ENCODE data around the gene PSME3. TPM values are rescaled to one million over a fixed set of nuclear protein-coding genes. Genes with fewer than 3 reads are reported as not detected.

PSME3 gene
- total and polyA plus RNA-seq, 12 donors: 18.5 to 149 (median 79.9) TPM

DNA sequence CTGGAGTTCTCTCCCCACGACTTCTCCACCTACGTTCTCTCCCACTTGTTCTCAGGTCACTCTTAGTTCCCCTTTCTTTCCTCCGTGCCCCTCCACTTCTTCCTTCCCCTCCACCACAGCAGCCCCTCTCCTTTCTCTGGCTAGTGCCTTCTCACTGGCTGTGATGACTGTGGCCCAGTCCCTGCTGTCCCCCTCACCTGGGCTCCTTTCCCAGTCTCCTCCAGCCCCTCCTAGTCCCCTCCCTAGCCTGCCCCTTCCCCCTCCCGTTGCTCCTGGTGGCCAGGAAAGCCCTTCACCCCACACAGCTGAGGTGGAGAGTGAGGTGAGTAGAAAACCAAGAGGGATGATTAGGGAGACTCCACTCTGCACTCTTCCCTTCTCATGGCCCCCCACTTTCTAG is 38.1 kb upstream of the PSME3 start:
- no peak for DNase-seq
- H3K27ac ChIP-seq: no peak overlapping the region
- no peaks in the 10 kb centered on the region for H3K9me3 ChIP-seq (replicated peaks in 1 of 3)
- no peak for TF ChIP-seq POLR2A (IDR thresholded peaks at IDR 0.05)
- TF ChIP-seq, protein P1, sequence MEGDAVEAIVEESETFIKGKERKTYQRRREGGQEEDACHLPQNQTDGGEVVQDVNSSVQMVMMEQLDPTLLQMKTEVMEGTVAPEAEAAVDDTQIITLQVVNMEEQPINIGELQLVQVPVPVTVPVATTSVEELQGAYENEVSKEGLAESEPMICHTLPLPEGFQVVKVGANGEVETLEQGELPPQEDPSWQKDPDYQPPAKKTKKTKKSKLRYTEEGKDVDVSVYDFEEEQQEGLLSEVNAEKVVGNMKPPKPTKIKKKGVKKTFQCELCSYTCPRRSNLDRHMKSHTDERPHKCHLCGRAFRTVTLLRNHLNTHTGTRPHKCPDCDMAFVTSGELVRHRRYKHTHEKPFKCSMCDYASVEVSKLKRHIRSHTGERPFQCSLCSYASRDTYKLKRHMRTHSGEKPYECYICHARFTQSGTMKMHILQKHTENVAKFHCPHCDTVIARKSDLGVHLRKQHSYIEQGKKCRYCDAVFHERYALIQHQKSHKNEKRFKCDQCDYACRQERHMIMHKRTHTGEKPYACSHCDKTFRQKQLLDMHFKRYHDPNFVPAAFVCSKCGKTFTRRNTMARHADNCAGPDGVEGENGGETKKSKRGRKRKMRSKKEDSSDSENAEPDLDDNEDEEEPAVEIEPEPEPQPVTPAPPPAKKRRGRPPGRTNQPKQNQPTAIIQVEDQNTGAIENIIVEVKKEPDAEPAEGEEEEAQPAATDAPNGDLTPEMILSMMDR (IDR thresholded peaks at IDR 0.05): no peak
- H3K4me1 ChIP-seq (replicated peaks in 1 of 2): peaks cover 12 to 14% of the 10 kb centered on the region in 2 donors
- intact Hi-C loops (cut with DNase I): no loop called here
- H3K27me3 ChIP-seq: no peaks in the 10 kb centered on the region
- WGBS, 4 donors: 63 to 78% (median 64%) methylated on average over 4 of the region's 4 CpGs
- H3K36me3 ChIP-seq (replicated peaks in 1 of 2): no peaks in the 10 kb centered on the region
- no peak overlapping the region for H3K4me3 ChIP-seq

DNA sequence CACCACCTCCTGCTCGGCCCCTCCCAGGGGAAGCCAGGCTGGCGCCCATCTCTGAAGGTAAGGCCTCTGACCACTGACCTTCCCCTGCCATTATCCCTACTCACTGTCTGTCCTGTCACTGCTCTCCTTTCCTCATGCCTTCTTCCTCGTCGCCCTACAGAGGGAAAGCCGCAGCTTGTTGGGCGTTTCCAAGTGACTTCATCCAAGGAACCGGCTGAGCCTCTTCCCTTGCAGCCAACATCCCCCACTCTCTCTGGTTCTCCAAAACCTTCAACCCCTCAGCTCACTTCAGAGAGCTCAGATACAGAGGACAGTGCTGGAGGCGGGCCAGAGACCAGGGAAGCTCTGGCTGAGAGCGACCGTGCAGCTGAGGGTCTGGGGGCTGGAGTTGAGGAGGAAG is 37.7 kb upstream of the PSME3 start:
- no peak overlapping the region for H3K27ac ChIP-seq
- no peaks in the 10 kb centered on the region for H3K9me3 ChIP-seq (replicated peaks in 1 of 3)
- 89 to 94% (median 91%) methylated on average over 8 to 10 of the region's 10 CpGs for WGBS, 4 donors
- DNase-seq: no peak
- H3K4me3 ChIP-seq: no peak overlapping the region
- TF ChIP-seq, protein P1 (IDR thresholded peaks at IDR 0.05): no peak
- no peak for TF ChIP-seq POLR2A (IDR thresholded peaks at IDR 0.05)
- no peaks in the 10 kb centered on the region for H3K36me3 ChIP-seq (replicated peaks in 1 of 2)
- no peaks in the 10 kb centered on the region for H3K27me3 ChIP-seq
- peaks cover 12 to 14% of the 10 kb centered on the region in 2 donors for H3K4me1 ChIP-seq (replicated peaks in 1 of 2)
- intact Hi-C loops (cut with DNase I): no loop called here

DNA sequence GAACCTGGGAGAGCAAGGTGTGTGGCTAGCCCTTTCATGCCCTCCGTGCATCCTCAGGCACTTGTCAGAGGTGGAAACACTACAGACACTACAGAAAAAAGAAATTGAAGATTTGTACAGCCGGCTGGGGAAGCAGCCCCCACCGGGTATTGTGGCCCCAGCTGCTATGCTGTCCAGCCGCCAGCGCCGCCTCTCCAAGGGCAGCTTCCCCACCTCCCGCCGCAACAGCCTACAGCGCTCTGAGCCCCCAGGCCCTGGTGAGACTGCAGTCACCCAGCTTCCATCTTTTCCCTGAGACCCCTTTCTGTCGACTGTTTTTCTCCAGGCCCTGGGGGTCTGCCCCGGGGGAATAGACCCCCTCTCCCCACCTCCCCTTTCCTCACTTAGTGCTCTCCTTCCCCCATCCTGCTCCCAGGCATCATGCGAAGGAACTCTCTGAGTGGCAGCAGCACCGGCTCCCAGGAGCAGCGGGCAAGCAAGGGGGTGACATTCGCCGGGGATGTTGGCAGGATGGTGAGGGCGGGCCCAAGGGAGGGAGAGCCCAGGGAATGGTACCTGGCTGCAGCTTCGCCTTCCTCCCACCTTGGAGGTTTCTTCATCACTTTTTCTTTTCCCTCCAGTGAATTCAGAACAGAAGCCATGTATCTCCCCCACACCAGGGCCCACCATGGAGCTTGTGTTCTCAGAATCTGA is 37.0 kb upstream of the PSME3 start:
- WGBS, 4 donors: 93 to 96% (median 94%) methylated on average over 15 to 18 of the region's 18 CpGs
- H3K36me3 ChIP-seq (replicated peaks in 1 of 2): no peaks in the 10 kb centered on the region
- no peak for TF ChIP-seq POLR2A (IDR thresholded peaks at IDR 0.05)
- TF ChIP-seq, protein P1 (IDR thresholded peaks at IDR 0.05): no peak
- H3K4me1 ChIP-seq (replicated peaks in 1 of 2): peaks cover 12 to 14% of the 10 kb centered on the region in 2 donors
- intact Hi-C loops (cut with DNase I): no loop called here
- H3K9me3 ChIP-seq (replicated peaks in 1 of 3): no peaks in the 10 kb centered on the region
- no peak for DNase-seq
- H3K27ac ChIP-seq: no peak overlapping the region
- no peaks in the 10 kb centered on the region for H3K27me3 ChIP-seq
- H3K4me3 ChIP-seq: no peak overlapping the region

DNA sequence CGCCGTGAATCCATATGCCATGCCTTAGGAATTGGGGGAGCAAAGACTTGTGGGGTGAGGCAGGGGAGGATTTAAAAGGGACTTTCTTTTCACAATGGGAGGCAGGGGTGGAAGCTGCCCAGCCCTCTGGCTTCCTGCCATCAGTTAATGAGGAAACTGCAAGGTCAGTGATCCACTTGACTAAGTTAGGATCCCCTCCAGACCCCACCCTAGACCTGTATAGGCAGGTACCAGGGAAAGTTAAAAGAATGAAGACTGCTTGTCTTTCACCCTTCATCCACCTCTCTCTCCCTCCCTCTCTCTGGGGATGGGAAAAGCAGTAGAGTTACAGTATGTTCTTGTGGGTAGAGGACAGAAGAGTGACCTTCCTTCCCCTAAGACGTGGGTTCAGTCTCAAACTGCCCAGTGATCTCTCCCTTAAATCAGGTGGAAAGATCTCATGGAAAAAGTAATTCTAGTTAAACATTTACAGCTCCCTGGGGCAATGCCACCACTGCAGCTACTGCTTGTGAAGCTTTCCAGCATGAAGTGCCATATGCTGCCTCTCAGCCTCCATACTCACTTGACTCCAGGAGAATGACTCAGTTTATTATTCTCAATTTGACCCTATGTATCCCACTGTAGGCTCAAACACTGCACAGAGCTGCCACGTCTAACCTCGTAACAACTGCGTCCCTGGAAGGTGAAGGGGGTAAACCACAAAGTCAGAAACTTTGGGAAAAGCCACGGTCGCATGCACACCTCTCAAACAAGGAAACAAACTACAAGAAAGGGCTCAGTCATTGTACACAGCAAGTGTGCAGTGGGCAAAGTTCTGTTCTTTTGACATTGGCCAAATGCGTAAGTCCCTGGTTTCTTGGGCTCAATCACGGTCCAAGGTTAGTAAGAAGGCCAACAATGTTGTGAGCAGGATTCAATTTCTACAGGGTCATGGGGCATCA is 35.9 kb upstream of the PSME3 start:
- Histone ChIP-seq H3K4me3 (peak overlapping the region in 3 of 4 donors; percentile 69 to 84 (median 70)), H3K36me3 (replicated peaks in 1 of 2) (no peaks in the 10 kb centered on the region), H3K27ac (no peak overlapping the region), H3K9me3 (replicated peaks in 1 of 3) (no peaks in the 10 kb centered on the region), H3K4me1 (replicated peaks in 1 of 2) (peaks cover 12 to 14% of the 10 kb centered on the region in 2 donors), H3K27me3 (no peaks in the 10 kb centered on the region)
- DNase-seq: no peak
- intact Hi-C loops (cut with DNase I): no loop called here
- 76 to 79% (median 77%) methylated on average over 10 of the region's 10 CpGs for WGBS, 4 donors
- TF ChIP-seq, protein P1 (IDR thresholded peaks at IDR 0.05): no peak
- TF ChIP-seq POLR2A (IDR thresholded peaks at IDR 0.05): no peak
